ENCODE data around the gene TSC22D3. TPM values are rescaled to one million over a fixed set of nuclear protein-coding genes. Genes with fewer than 3 reads are reported as not detected.

Gene TSC22D3
- total and polyA plus RNA-seq, 2 donors (not counting 1 experiment from before 2014, with no cell fraction given): 24.2 to 51.5 TPM

- Histone ChIP-seq H3K27me3 (ENCODE audit: control insufficient read depth, insufficient read depth, low read length) (peaks cover 13% of the 10 kb centered on the region), H3K4me3 (replicated peaks in 1 of 4; ENCODE audit: control extremely low read depth in 1 of 4, insufficient read depth in 1 of 4, low read depth in 3 of 4, low read length in 4 of 4) (peak overlapping the region in 1 of 4 experiments; percentile 59), H3K9ac (ENCODE audit: insufficient read depth, low read length) (no peak overlapping the region), H3K4me2 (ENCODE audit: extremely low read depth, insufficient read depth, low read length) (no peak overlapping the region), H3K36me3 (ENCODE audit: control insufficient read depth, insufficient read depth, low read length) (no peaks in the 10 kb centered on the region), H4K20me1 (ENCODE audit: control insufficient read depth, extremely low read depth, insufficient read depth, low read length) (no peaks in the 10 kb centered on the region), H3K4me1 (ENCODE audit: control insufficient read depth, extremely low read depth, insufficient read depth, low read length) (peaks cover 3% of the 10 kb centered on the region), H2AFZ (ENCODE audit: low read length) (no peak overlapping the region), H3K27ac (ENCODE audit: insufficient read depth, low read length) (no peak overlapping the region), H3K9me3 (ENCODE audit: control insufficient read depth, insufficient read depth, low read depth, low read length) (no peaks in the 10 kb centered on the region), H3K79me2 (ENCODE audit: control insufficient read depth, insufficient read depth, low read length) (no peaks in the 10 kb centered on the region)
- TF ChIP-seq EZH2 (IDR thresholded peaks at IDR 0.05; ENCODE audit: low read length, missing control alignments): no peak
- no peak for DNase-seq (ENCODE audit: low read depth in 2 of 2)
Observed at GRCh38 chrX:107773906-107774435, 1.6 kb downstream of the TSC22D3 start.

- Histone ChIP-seq H3K9ac (ENCODE audit: insufficient read depth, low read length) (no peak overlapping the region), H4K20me1 (ENCODE audit: control insufficient read depth, extremely low read depth, insufficient read depth, low read length) (no peaks in the 10 kb centered on the region), H3K4me2 (ENCODE audit: extremely low read depth, insufficient read depth, low read length) (no peak overlapping the region), H3K27ac (ENCODE audit: insufficient read depth, low read length) (no peak overlapping the region), H3K4me3 (replicated peaks in 1 of 4; ENCODE audit: control extremely low read depth in 1 of 4, insufficient read depth in 1 of 4, low read depth in 3 of 4, low read length in 4 of 4) (peak overlapping the region in 1 of 4 experiments; percentile 59), H3K9me3 (ENCODE audit: control insufficient read depth, insufficient read depth, low read depth, low read length) (no peaks in the 10 kb centered on the region), H3K27me3 (ENCODE audit: control insufficient read depth, insufficient read depth, low read length) (peaks cover 13% of the 10 kb centered on the region), H3K4me1 (ENCODE audit: control insufficient read depth, extremely low read depth, insufficient read depth, low read length) (peaks cover 3% of the 10 kb centered on the region), H3K36me3 (ENCODE audit: control insufficient read depth, insufficient read depth, low read length) (no peaks in the 10 kb centered on the region), H2AFZ (ENCODE audit: low read length) (no peak overlapping the region), H3K79me2 (ENCODE audit: control insufficient read depth, insufficient read depth, low read length) (no peaks in the 10 kb centered on the region)
- TF ChIP-seq CTCF (conservative IDR thresholded peaks at IDR 0.05 in 1 of 2, IDR thresholded peaks at IDR 0.05 in 1 of 2; ENCODE audit: low read depth in 1 of 2, low read length in 2 of 2) (no peak), EZH2 (IDR thresholded peaks at IDR 0.05; ENCODE audit: low read length, missing control alignments) (no peak)
- no peak for DNase-seq (ENCODE audit: low read depth in 2 of 2)
Observed at GRCh38 chrX:107773206-107773605, 2.4 kb downstream of the TSC22D3 start.

GRCh38 chrX:107769581-107770317 is 5.8 kb downstream of the TSC22D3 start:
- Histone ChIP-seq H3K79me2 (ENCODE audit: control insufficient read depth, insufficient read depth, low read length) (no peaks in the 10 kb centered on the region), H3K4me3 (replicated peaks in 1 of 4; ENCODE audit: control extremely low read depth in 1 of 4, insufficient read depth in 1 of 4, low read depth in 3 of 4, low read length in 4 of 4) (no peak overlapping the region), H3K4me1 (ENCODE audit: control insufficient read depth, extremely low read depth, insufficient read depth, low read length) (no peaks in the 10 kb centered on the region), H3K27me3 (ENCODE audit: control insufficient read depth, insufficient read depth, low read length) (peaks cover 9% of the 10 kb centered on the region), H3K36me3 (ENCODE audit: control insufficient read depth, insufficient read depth, low read length) (no peaks in the 10 kb centered on the region), H3K27ac (ENCODE audit: insufficient read depth, low read length) (no peak overlapping the region), H3K4me2 (ENCODE audit: extremely low read depth, insufficient read depth, low read length) (no peak overlapping the region), H2AFZ (ENCODE audit: low read length) (no peak overlapping the region), H3K9me3 (ENCODE audit: control insufficient read depth, insufficient read depth, low read depth, low read length) (no peaks in the 10 kb centered on the region), H4K20me1 (ENCODE audit: control insufficient read depth, extremely low read depth, insufficient read depth, low read length) (no peaks in the 10 kb centered on the region), H3K9ac (ENCODE audit: insufficient read depth, low read length) (no peak overlapping the region)
- no peak for TF ChIP-seq EZH2 (IDR thresholded peaks at IDR 0.05; ENCODE audit: low read length, missing control alignments)
- TF ChIP-seq CTCF (conservative IDR thresholded peaks at IDR 0.05 in 1 of 2, IDR thresholded peaks at IDR 0.05 in 1 of 2; ENCODE audit: low read depth in 1 of 2, low read length in 2 of 2): no peak
- no peak for DNase-seq (ENCODE audit: low read depth in 2 of 2)
